ENCODE measurements around the gene SLC22A16. TPM values are rescaled to one million over a fixed set of nuclear protein-coding genes. Genes with fewer than 3 reads are reported as not detected.
A peak's percentile ranks its signal among the peaks of the same experiment; 100 is the strongest.

The SLC22A16 gene
- total and polyA plus RNA-seq, 2 of the 13 experiments (the other 11 are each of a cell fraction or from before 2014, with no cell fraction given) = 0.04 TPM; not detected in 1

GRCh38 chr6:110415086-110415916 lies 61.1 kb downstream of the SLC22A16 start, which contains the start of gene DDO (continued):
- TF ChIP-seq ZNF607 (CRISPR knock-in tag; IDR thresholded peaks at IDR 0.05; ENCODE audit: borderline replicate concordance) (peak; percentile 28; the same call in 1 of the 2 replicates), HNRNPUL1 (IDR thresholded peaks at IDR 0.05; ENCODE audit: low read depth, low read length) (no peak), PRDM4 (CRISPR knock-in tag; IDR thresholded peaks at IDR 0.05; ENCODE audit: borderline replicate concordance) (no peak), ZSCAN31 (CRISPR knock-in tag; IDR thresholded peaks at IDR 0.05; ENCODE audit: low read depth) (no peak), ARNTL (CRISPR knock-in tag; IDR thresholded peaks at IDR 0.05) (no peak), NFKB2 (CRISPR knock-in tag; IDR thresholded peaks at IDR 0.05; ENCODE audit: borderline replicate concordance) (no peak), CERS6 (CRISPR knock-in tag; IDR thresholded peaks at IDR 0.05) (no peak), ZNF547 (CRISPR knock-in tag; IDR thresholded peaks at IDR 0.05) (no peak), NR0B2 (CRISPR knock-in tag; IDR thresholded peaks at IDR 0.05) (0 out of 2 replicates have a peak, but pooled peaks have one; percentile 24), MAX (IDR thresholded peaks at IDR 0.05) (peak; percentile 22; the same call in 1 of the 2 replicates), GATAD1 (CRISPR knock-in tag; IDR thresholded peaks at IDR 0.05) (0 out of 2 replicates have a peak, but pooled peaks have one; percentile 29), ZNF468 (CRISPR knock-in tag; IDR thresholded peaks at IDR 0.05) (no peak), HMGXB4 (CRISPR knock-in tag; IDR thresholded peaks at IDR 0.05; ENCODE audit: borderline replicate concordance in 1 of 2, low read depth in 1 of 2) (no peak), NFE2L1 (CRISPR knock-in tag; IDR thresholded peaks at IDR 0.05; ENCODE audit: borderline replicate concordance) (no peak), ZNF292 (CRISPR knock-in tag; IDR thresholded peaks at IDR 0.05; ENCODE audit: borderline replicate concordance, low read depth) (peak; percentile 73; the same call in 1 of the 2 replicates), GTF3A (CRISPR knock-in tag; conservative IDR thresholded peaks at IDR 0.05) (no peak; the same call in 1 of the 2 replicates), MNT (IDR thresholded peaks at IDR 0.05) (peak; percentile 24; the same call in 1 of the 2 replicates), SALL1 (CRISPR knock-in tag; IDR thresholded peaks at IDR 0.05) (peak; percentile 28), ZFP62 (CRISPR knock-in tag; IDR thresholded peaks at IDR 0.05) (no peak), ZNF572 (CRISPR knock-in tag; IDR thresholded peaks at IDR 0.05) (0 out of 2 replicates have a peak, but pooled peaks have one; percentile 61), ETV5 (CRISPR knock-in tag; IDR thresholded peaks at IDR 0.05; ENCODE audit: borderline replicate concordance) (no peak)

All from HepG2 (cell line).